Activated CD8-positive, alpha-beta memory T cell treated with anti-CD3 and anti-CD28 coated beads for 24 hours (primary cell): ENCODE measurements around the gene ABCA2.

Experiments
- DNase-seq: peaks from one replicate; pipeline ENCODE4 v3.0.0-alpha.2; 2020

ABCA2 gene

DNA sequence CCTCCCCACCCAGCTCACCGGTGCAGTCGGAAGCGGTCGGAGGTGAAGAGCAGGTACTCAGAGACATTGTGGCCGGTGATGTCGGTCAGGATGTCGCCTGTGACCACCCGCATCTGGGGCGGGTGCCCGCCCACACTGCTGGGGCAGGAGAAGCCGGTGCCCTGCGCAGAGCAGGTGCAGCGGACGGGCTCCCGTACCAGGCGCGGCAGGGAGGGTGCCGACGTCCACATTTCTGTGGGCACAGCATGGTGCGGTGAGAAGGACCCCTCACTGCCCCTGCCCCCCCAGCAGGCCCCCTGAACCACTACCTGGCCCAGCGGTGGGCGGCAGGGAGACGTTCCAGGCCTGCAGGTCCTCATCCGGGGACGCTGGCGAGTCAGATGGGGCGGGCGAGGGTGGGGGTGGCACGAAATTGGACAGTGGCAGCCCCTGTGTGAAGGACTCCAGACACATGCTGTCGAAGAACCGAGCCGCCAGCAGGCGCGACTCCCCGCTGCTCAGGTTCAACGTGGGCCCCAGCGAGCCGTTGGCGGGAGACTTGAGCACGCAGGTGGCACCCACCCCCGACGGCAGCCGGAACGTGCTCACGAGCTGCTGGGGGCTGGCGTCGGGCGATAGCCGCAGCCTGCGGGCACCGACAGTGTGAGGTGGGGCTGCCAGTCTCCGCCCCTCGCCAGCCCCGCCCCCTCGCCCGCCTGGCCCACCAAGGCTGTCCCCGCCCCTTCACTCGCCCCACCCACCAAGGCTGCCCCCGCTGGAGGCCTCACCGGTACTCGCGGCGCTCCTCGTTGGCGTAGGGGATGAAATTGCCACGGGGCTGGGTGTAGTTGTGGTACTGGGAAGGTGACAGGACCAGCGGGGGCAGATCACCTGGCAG, 15.1 kb downstream of the ABCA2 start:
- DNase-seq, result no peak

DNA sequence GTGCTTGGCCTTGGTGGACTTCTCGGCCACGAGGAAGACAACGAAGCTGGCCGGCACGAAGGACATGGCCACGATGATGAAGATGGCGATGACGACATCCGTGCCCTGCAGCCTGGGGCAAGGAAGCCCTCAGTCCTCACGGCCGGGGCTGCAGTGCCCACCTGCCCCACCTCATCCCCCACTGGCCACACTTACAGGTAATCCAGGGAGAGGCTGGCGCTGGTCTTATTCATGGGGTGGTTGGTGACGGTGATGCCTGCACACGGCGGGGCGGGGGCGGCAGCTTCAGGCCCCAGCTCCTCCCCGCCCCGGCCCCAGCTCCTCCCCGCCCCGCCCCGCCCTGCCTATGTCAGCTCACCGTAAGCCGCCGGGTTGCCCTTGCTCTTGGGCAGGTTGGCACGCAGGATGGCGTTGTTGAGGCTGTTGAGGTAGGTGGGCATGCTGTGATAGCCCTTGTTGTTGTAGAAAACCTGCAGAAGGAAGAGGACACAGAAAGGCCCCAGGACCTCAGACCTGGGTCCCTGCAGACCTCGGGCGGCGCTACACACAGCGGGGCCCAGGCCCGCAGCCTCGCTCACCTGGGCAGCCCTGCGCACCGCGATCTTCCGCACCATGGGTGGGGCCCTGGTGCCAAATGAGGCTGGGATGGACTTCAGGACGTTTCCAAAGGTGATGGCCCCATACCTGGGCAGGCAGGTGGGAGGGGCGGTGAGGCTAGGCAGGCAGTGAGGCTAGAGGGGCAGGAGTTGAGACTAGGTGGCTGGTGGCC, 15.9 kb downstream of the ABCA2 start:
- DNase-seq, result no peak

DNA sequence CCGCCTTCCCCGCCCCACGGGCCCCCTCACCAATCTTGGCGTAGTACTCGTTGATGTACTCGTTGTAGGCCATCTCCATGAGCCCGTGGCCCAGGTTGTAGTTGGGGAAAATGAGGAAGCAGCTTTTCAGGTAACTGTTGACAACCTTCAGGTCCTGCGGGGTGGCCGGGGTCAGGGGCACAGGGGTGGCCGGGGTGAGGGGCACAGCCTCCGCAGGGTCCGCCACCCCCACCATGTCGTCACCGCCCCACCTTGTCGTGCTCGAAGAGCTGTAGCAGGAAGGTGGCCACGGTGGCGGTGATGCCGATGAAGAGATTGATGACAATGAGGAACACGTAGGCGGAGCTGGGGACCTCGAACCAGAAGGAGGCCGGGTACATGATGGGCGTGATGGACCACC, 16.9 kb downstream of the ABCA2 start:
- no peak for DNase-seq

DNA sequence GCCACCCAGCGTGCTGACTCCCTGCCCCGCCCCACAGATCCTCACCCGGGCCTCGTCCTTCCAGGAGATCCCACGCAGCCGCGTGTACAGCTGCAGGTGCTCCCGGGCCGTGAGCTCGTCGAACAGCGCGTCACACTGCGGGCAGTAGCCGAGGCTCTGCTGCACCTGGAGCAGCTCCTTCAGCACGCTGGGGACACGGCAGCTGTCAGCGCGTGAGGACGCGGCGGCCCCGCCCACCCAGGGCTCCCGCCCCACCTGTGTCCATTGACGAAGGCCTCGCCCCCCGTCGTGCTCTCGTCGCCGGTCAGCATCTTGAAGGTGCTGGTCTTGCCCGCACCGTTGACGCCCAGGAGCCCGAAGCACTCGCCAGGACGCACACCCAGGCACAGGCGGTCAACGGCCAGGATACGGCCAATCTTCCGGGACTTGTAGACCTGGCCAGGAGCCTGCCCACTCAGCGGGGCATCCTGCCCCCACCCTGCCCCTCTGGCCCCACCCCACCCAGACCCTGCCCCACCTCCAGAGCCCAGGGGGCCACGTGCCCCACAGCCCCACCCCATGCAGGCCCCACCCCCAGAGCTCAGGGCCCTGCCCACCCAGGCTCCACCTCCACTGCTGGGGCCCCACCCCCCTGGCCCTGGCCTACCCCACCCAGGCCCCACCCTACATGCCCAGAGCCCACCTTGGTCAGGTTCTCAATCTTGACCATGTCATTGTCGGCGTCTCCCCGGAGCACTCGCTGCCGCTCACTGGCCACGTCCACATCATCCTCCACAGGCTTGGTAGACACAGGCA, 17.9 kb downstream of the ABCA2 start:
- no peak for DNase-seq

DNA sequence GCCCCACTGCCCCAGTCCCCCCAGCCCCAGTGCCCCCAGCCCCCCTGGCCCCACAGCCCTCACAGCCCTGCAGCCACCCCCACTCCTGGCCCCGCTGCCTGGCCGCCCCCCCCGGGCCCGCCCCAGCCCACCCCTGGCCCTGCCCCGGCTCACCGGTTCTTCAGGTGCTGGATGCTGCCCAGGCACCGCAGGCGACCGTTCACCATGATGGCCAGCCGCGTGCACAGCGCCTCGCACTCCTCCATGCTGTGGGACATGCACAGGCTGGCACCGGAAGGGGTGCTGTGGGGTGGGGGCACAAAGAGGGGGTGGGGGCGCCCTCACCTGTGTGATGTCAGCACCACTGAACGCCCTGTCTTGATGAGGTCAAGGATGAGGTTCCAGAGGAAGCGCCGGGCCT, 18.8 kb downstream of the ABCA2 start:
- no peak for DNase-seq

DNA sequence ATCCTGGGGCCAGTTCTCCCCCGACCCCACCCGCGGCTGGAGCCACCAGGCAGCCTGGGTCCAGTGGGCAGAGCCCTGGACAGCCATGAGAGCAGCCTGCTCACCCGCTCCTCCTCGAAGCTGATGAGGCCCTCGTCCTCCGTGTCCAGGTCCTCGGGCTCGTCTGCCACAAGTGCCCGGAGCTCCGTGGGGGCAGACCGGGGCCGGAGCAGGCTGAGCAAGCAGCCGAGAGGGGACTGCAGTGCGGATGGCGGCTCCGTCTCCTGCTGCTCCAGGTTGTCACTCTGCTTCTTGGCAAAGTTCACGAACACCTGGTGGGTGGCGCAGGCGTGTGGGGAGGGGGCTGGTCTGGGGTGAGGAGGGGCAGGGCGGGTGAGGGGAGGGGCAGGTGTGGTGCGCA, 19.7 kb downstream of the ABCA2 start:
- DNase-seq, result no peak

DNA sequence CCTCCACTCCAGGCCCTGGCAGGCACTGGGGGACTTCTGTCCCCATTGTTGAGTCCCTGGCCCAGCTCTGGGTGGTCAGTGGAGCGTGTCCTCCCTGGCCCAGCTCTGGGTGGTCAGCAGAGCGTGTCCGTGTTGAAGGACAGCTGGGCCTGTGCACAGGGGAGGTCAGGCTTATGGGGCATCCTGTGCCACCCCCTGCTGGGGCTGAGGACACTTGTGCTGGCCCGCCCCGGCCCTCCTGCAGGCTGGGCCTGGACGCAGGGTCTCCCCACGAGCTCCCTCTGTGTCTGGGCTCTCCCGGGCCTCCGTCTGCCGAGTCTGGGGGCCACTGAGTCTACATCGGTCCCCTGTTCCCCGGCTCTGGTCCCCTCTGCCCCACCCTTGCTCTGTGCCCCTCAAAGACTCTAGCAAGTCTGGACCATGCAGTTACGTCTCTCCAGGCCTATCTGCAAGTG, 20.2 kb downstream of the ABCA2 start:
- no peak for DNase-seq

DNA sequence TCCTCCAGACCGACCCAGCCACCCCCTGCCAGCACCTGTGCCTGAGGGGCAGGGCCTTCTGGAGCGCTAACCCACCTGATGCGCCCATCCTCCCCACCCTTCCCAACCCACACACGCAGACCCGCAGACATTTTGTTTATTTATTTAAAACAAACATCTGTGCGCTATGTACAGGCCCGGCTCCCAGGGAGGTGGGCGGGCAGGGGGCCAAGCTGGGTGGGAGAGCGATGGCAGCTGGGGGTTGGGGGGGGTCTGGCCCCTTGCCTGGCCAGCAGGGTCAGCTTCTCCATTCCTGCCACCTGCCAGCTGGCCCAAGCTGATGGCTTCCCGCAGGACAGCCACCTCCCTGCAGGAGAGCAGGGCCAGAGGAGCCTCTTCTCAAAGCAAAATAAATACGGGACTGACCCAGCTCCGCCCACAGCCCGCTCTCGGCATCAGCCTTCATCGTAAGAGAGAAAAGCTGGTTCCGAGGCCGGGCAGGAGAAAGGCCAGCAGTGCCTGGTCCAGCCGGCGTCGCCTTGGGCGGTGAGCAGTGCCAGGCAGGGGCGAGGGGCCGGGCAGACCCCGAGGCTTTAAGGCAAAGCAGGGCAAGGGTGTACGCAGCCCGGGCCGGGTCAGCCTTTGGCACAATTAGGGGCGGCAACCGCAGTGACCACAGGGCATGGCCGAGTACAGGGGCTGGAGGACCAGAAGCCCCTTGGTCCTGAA, 20.8 kb downstream of the ABCA2 start:
- DNase-seq, result no peak

DNA sequence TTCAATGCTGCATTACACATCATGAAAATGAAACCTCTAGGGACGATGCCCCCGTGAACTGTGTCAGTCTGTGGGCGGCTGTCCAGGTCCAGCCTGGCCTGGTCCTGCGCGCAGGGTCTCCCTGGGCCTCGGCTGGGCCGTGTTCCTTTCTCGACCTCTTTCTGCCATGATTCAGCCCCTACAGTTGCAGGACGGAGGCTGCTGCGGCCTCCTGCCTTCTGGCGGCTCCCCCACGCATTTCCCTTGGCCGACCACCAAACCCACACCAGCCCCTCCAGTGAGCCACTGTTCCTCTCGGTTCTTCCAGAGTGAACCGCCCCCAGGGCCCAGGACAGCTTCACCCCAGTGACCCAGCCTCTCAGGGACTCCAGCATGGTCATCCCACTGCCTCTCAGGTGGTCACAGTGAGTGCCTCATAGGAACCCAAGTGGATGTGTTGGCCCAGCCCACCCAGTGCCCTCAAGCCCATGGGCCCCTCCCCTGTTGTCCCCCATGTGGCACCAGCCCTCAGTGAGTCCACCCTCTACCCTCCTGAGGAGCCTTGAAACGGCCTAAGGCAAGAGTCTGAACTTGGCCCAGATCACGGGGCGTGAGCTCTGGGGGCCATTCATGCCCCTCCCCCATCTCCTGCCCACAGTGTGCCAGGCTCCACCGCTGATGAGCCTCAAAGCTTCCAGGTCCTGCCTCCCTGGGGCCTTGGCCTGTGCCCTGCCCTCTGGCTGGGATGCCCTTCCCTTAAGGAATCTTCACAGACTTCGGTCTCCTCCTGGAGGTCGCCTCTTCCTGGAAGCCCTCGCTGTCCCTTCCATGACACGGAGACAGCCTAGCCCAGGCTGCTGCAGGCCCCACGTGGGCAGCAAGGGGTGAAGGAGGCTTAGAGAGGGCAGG, 21.7 kb downstream of the ABCA2 start:
- peak; percentile 68 for DNase-seq

DNA sequence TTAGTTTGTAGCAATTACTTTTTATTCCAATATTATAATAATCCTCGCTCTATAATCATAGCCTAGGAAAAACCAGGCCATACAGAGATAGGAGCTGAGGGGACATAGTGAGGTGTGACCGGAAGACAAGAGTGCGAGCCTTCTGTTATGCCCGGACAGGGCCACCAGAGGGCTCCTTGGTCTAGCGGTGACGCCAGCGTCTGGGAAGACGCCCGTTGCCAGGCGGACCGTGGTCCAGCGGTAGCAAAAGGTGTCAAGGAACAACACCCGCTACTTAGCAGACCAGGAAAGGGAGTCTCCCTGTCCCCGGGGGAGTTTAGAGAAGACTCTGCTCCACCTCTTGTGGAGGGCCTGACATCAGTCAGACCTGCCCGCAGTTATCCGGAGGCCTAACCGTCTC, 23.8 kb downstream of the ABCA2 start:
- DNase-seq, result peak; percentile 68

DNA sequence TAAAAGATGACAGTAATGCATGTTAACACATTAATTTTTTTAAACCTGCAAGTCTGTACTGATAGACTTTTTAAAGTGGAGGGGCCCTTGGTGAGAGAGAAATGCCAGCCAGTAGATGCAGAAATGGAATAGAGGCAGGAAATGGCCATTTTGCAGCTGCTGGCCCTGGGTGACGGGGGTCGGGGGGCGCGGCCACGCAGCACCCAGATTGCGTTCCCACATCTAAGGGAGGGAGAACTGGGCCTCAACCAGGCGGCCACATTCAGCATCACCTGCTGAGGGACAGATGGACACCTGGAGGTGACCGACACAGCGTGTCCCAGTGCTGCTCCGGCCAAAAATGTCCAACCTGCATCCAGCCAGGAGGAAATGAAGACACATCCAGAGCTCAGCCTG, 25.4 kb downstream of the ABCA2 start:
- DNase-seq, result no peak

DNA sequence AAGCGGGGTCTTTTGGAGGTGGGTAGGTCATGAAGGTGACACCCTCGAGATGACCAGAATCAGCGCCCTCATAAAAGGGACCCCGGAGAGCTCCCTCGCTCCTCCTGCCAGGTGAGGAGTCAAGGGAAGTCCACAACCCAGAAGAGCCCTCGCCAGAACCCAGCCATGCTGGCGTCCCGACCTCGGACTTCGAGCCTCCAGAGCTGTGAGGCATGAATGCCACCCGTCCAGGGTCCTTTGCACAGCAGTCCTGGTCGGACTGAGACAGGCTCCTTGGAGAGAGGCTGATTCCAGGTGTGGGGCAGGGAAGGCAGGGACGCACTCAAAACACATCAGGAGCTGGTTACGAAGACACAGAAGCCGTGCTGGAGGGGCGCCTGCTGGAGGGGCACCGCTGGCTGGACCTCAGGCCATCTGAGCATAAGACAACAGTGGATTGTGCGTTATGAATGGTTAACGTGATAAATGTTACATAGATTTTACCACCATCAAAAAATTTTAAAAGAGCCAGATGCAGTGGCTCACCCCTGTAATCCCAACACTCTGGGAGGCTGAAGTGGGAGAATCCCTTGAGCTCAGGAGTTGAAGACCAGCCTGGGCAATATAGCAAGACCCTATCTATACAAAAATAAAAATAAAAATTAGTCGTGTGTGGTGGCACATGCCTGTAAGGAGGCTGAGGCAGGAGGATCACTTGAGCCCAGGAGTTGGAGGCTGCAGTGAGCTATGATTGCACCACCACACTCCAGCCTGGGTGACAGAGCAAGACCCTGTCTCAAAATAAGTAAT, 26.0 kb downstream of the ABCA2 start:
- no peak for DNase-seq

DNA sequence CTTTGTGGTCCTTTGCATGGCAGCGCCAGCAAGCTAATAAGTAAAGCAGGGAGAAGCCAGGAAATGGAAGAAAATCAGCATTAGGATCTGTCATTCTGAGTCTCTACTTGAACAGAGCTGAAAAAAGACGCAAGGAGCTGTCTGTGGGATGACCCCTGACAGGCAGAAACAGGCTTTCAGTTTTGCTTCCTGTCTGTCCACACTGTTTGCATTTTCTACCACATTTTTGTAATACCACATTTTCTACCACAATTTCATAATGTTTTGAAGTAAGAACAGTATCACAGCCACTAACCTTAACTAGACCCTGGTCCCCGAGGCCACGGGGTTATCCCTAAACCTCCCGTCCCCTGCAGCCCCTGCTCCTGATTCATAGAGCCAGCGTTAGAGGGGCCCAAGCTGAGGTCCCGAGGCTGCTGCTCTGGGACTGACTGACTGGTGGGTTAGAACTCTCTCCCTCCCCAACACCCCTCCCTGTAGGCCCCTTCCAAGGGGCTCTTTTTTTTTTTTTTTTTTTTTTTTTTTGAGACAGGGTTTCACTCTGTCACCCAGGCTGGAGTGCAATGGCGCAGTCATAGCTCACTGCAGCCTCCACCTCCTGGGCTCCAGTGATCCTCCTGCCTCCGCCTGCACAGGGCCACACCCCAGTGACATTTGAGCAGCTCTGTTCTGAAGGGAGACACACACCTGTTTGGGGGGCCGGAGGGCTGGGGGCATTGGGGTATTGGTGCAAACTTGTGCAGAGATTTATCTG, 27.7 kb downstream of the ABCA2 start:
- no peak for DNase-seq

DNA sequence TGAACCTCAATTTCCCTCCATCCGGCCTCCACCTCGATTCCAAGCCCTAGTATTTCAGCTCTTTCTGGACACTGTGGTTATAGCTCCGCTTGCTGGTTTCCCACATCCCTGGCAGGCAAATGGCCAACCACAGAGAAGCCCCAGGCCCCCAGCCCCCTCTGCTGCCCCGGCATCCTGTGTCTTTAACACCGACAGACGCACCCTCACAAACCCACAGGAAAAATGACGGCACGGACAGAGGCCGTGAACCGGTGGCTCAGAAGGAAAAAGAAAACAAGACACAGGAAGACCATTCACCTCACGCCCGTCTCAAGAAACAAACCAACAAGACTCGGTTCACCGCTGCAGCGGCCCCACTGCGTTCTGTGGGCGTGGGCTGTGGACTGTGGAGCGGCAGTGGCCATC, 30.2 kb downstream of the ABCA2 start:
- no peak for DNase-seq

DNA sequence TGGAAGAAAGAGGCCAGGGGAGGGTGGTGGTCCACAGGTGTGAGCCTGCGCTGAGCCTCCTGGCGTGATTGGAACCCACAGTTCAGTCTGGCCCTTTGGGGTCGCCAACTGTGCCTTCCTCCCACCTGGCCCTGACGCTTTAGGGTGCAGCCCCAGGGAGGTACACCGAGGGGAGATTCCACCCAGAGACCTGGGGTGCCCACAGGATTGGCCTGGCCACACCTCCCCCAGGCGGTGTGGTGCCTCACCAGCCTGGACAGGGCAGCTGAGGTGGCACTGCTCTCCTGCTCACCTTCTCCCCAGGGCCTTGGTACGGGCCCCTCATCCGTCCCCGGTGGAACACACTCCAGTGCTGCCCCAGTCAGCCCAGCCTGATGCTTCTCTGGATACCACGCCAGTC, 30.7 kb downstream of the ABCA2 start:
- DNase-seq, result no peak

DNA sequence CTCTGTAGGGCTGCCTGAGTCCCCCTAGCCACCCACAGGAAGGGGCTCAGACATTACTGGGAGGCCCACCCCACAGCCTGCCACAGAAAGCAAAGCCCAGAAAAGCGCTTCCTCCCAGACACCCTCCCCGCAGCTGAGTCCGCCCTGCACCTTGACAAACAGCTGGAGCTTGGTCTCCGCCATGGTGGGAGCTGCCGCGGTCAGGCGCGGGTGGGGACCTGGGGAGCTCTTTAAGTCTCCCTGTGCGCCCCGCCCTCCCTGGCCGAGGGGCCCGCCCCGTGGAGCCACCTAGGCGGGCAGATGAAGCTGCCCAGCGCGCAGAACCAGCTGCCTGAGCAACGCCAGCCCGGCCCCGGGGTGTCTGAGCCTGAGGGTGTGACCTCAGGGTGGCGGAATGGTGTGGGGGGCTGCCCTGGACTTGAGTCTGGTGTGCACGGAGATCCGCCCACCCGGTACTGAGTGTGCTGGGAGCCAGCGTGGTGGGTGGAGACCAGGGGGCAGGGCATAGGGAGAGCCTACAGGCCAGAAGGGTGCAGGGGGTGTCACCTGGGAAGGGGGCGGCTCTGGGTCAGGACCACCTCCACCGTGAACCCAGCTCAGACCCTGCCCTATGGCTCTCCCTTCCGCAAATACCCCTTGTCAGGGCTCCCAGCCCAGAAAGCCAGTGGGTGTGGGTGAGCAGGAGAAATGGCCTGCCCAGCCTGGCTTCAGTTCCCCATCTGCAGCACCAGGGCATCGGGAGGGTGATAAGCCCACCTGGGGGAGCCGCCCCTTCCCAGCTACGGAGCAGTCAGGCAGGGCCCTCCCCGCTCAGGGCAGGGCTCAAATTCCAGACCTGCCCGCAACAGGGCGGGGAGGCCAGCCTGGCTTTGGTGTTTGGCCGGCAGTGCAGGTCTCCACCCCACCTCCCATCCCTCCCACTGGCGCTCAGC, 31.4 kb downstream of the ABCA2 start, which contains the start of gene CLIC3:
CLIC3 (minus strand) TSS at position 208 of the 932 bp plus-strand sequence; CDS start at position 183, 25 bp downstream.
- peak; percentile 84 for DNase-seq

DNA sequence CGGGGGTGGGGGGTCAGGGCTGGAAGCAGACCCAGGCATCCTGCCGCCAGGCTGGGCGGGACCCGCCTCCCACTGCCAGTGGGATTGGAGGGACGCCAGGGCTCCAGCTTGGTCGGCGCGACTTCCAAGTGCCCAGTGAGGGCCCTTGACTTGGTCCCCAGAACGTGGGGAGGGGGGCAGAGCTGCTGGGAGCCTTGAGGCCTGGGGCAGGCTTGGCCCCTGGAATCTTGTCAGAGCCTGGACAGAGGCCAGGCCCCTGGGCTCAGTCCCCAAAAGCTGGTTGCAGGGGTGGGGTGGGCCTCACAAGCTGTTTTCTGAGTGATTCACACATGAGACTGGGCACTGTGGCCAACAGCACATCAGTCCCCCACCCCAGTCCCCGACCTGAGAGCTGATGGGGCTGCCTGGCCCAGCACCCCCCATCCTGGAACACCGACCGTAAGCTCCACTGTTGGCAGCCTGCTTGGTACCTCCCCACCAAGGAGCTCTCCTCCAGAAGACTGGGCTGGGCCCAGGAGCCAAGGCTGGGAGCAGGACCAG, 32.2 kb downstream of the ABCA2 start:
- DNase-seq, result peak; percentile 72

DNA sequence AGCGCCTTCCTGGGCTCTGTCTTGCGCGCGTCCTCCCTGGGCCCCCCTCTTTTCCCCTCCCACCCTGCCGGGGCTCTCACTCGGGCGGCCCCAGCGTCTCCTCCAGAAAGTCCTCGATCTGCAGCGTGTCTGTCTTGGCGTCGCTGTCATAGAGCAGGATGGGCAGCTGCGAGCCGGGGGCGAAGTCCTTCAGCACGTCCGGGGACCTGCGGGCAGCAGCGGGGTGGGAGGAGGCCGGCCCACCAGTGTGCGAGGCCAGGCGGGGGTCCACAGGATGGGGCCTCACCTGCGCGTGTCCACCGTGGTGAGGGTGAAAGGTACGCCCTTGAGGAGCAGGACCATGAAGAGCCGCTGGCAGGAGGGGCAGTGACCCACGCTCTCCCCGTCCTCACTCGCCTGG, 32.7 kb downstream of the ABCA2 start:
- peak; percentile 70 for DNase-seq

DNA sequence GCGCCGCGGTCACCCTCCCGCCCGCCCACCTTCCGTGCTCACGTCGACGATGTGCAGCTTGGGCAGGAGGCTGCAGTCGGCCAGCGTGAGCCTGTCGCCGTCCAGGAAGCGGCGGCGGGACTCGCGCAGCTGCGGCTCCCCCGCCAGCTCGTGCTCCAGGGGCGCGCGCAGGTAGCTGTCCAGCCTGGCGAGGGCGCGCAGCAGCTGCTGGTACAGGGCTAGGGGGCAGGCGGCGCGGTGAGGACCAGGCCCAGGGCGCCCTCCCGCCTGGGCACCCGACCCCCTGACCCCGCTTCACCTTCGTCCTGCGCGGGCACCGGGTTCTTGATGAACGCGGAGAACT, 33.2 kb downstream of the ABCA2 start:
- DNase-seq, result no peak
